WTC11 (cell line): ENCODE data around the gene EBF3. TPM values are rescaled to one million over a fixed set of nuclear protein-coding genes. Genes with fewer than 3 reads are reported as not detected.

Experiments
- ATAC-seq: fragments of 200-7000 bp; cut with Tn5 transposase; 2 replicates; pipeline ENCODE4 v1.10.0; 2021; ENCODE audit warnings: mild to moderate bottlenecking, moderate library complexity
- CTCF ChIA-PET: fragments of 300-600 bp; sonication (Branson Sonifier 250); formaldehyde crosslinking; loops from one replicate; lab custom pipeline; 2021; ENCODE audit warnings: antibody characterized with exemption; lab: Charles Lee
- POLR2A ChIA-PET: fragments of 350-600 bp; sonication (Branson Sonifier 250); formaldehyde crosslinking; loops from one replicate; lab custom pipeline; 2021; ENCODE audit warnings: antibody characterized with exemption; lab: Charles Lee
- DNase-seq: peaks from one replicate; pipeline ENCODE4 v3.0.0; 2021; ENCODE audit warnings: low spot score
- H3K27ac Mint-ChIP-seq: 2 replicates; pipeline ENCODE4 v1.8.0; 2021; ENCODE audit warnings: mixed read lengths
- H3K27me3 Mint-ChIP-seq: 2 replicates; pipeline ENCODE4 v1.8.0; 2021; ENCODE audit warnings: low read depth, mild to moderate bottlenecking, moderate library complexity, mixed read lengths
- H3K36me3 Mint-ChIP-seq: 2 replicates; pipeline ENCODE4 v1.8.0; 2021; ENCODE audit warnings: mixed read lengths
- H3K4me1 Mint-ChIP-seq: 2 replicates; pipeline ENCODE4 v1.8.0; 2022; ENCODE audit warnings: mixed read lengths
- H3K4me3 Mint-ChIP-seq: 2 replicates; pipeline ENCODE4 v1.8.0; 2021; ENCODE audit warnings: mild to moderate bottlenecking, moderate library complexity, mixed read lengths
- H3K9me3 Mint-ChIP-seq: 2 replicates; pipeline ENCODE4 v1.8.0; 2021; ENCODE audit warnings: mixed read lengths
- AR ChIP-seq: fragments of 250-450 bp; sonication (Bioruptor Pico); IDR thresholded peaks from 2 replicates; pipeline ENCODE4 v1.9.0; 2021; ENCODE audit warnings: mild to moderate bottlenecking
- CTCF ChIP-seq: fragments of 200-600 bp; IDR thresholded peaks from 2 replicates; pipeline ENCODE4 v1.8.0; 2022; ENCODE audit warnings: antibody characterized with exemption
- ETV6 ChIP-seq: sonication (generic); formaldehyde crosslinking; IDR thresholded peaks from 2 replicates; pipeline ENCODE4 v1.8.1; 2022; ENCODE audit warnings: mild to moderate bottlenecking, missing genetic modification reagents
- FOXJ3 ChIP-seq: sonication (generic); formaldehyde crosslinking; IDR thresholded peaks from 2 replicates; pipeline ENCODE4 v1.9.0; 2021; ENCODE audit warnings: missing genetic modification reagents, mild to moderate bottlenecking, borderline replicate concordance
- FOXK1 ChIP-seq: sonication (generic); formaldehyde crosslinking; IDR thresholded peaks from 2 replicates; pipeline ENCODE4 v1.8.0; 2022; ENCODE audit warnings: mild to moderate bottlenecking, moderate library complexity, missing genetic modification reagents
- JUN ChIP-seq: sonication (generic); formaldehyde crosslinking; IDR thresholded peaks from 2 replicates; pipeline ENCODE4 v1.8.0; 2023; ENCODE audit warnings: mild to moderate bottlenecking, missing genetic modification reagents
- NR2C2 ChIP-seq: sonication (generic); formaldehyde crosslinking; IDR thresholded peaks from 2 replicates; pipeline ENCODE4 v1.8.0; 2022; ENCODE audit warnings: mild to moderate bottlenecking, missing genetic modification reagents
- NR3C1 ChIP-seq: sonication (generic); formaldehyde crosslinking; conservative IDR thresholded peaks from 2 replicates; pipeline ENCODE4 v1.8.1; 2023; ENCODE audit warnings: low read depth, mild to moderate bottlenecking, missing genetic modification reagents
- RELA ChIP-seq: sonication (generic); formaldehyde crosslinking; IDR thresholded peaks from 2 replicates; pipeline ENCODE4 v1.8.1; 2022; ENCODE audit warnings: missing genetic modification reagents, mild to moderate bottlenecking, borderline replicate concordance
- SMAD4 ChIP-seq: sonication (generic); formaldehyde crosslinking; IDR thresholded peaks from 2 replicates; pipeline ENCODE4 v1.8.0; 2022; ENCODE audit warnings: mild to moderate bottlenecking, missing genetic modification reagents
- SOX15 ChIP-seq: fragments of 250-450 bp; sonication (Bioruptor Pico); IDR thresholded peaks from 2 replicates; pipeline ENCODE4 v1.9.0; 2021; ENCODE audit warnings: mild to moderate bottlenecking
- TCF7 ChIP-seq: sonication (generic); formaldehyde crosslinking; IDR thresholded peaks from 2 replicates; pipeline ENCODE4 v1.8.0; 2022; ENCODE audit warnings: mild to moderate bottlenecking, low read depth, missing genetic modification reagents, moderate library complexity
- TP53 ChIP-seq: sonication (generic); formaldehyde crosslinking; IDR thresholded peaks from 2 replicates; pipeline ENCODE4 v1.8.1; 2023; ENCODE audit warnings: mild to moderate bottlenecking, missing genetic modification reagents
- USF1 ChIP-seq: sonication (generic); formaldehyde crosslinking; IDR thresholded peaks from 2 replicates; pipeline ENCODE4 v1.8.0; 2022; ENCODE audit warnings: mild to moderate bottlenecking, missing genetic modification reagents
- ZNF263 ChIP-seq: sonication (generic); formaldehyde crosslinking; IDR thresholded peaks from 2 replicates; pipeline ENCODE4 v1.8.1; 2022; ENCODE audit warnings: low read depth, mild to moderate bottlenecking, moderate library complexity, missing genetic modification reagents
- ZNF671 ChIP-seq: fragments of 250-450 bp; sonication (Bioruptor Pico); IDR thresholded peaks from 2 replicates; pipeline ENCODE4 v1.8.0; 2021; ENCODE audit warnings: mild to moderate bottlenecking
- ZSCAN18 ChIP-seq: fragments of 250-450 bp; sonication (Bioruptor Pico); IDR thresholded peaks from 2 replicates; pipeline ENCODE4 v2.1.2; 2022; ENCODE audit warnings: mild to moderate bottlenecking, moderate library complexity
- total RNA-seq: library from RNA; stranded (reverse); gene quantifications from 3 replicates; pipeline ENCODE4 v1.2.3, GENCODE V29; 2021

EBF3 gene
- total RNA-seq, 1 experiment from 2014 or later: 1.2 TPM

- no peak for TF ChIP-seq RELA
- TF ChIP-seq NR2C2: no peak
- TF ChIP-seq SMAD4: no peak
- TF ChIP-seq, all 79 proteins: peak for 0
Observed at GRCh38 chr10:129962872-129963640, 1.0 kb downstream of the EBF3 start (continued).

GRCh38 chr10:129962031-129962871 lies 1.8 kb downstream of the EBF3 start:
- ChIA-PET POLR2A (no interaction called here), CTCF (interaction anchor here (1.0 to 1.8 kb wide), 3 partner anchors 73 to 304 kb away, joined by 3 to 5 read pairs (median 3); no protein-coding TSS in a partner anchor)
- Mint-ChIP-seq H3K36me3 (no peaks in the 10 kb centered on the region), H3K27me3 (peaks cover 86% of the 10 kb centered on the region), H3K9me3 (no peaks in the 10 kb centered on the region), H3K4me1 (peaks cover 53% of the 10 kb centered on the region), H3K27ac (no peak overlapping the region), H3K4me3 (peak overlapping the region; percentile 65)
- TF ChIP-seq ETV6 (CRISPR knock-in tag) (no peak), ZNF671 (CRISPR knock-in tag) (no peak), TCF7 (CRISPR knock-in tag) (no peak), NR3C1 (CRISPR knock-in tag) (no peak), TP53 (CRISPR knock-in tag) (no peak), USF1 (CRISPR knock-in tag) (no peak), AR (no peak), ZSCAN18 (CRISPR knock-in tag) (no peak), ZNF263 (CRISPR knock-in tag) (no peak), JUN (CRISPR knock-in tag) (no peak), RELA (no peak), SOX15 (CRISPR knock-in tag) (no peak), CTCF (no peak), FOXJ3 (no peak), FOXK1 (CRISPR knock-in tag) (no peak)
- DNase-seq (no peak), ATAC-seq (no peak)
